ENCODE results near the gene RAD23B. TPM values are rescaled to one million over a fixed set of nuclear protein-coding genes. Genes with fewer than 3 reads are reported as not detected.
A peak's percentile ranks its signal among the peaks of the same experiment; 100 is the strongest.

Gene RAD23B
- total RNA-seq, 4 donors from 2014 or later, result 64.4 to 110 (median 88.1) TPM

DNA sequence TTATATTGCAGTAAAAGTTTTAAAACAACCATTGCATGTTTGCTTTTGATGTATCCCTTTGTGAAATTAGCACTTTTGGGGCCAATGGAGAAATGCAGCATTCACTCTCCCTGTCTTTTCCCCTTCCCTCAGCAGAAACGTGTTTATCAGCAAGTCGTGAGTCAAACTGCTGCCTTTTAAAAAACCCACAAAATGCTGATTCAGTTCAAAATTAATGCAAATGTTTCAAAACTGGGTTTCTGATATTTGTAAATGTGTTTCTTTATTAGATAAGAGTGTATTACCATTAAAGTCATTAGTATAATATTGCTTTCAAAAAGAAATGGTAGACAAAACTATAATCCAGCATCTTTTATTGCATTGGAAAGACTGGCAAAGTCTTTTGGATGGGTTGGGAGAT lies 47.3 kb downstream of the RAD23B start:
- Histone ChIP-seq H3K4me1 (peaks cover 0 to 4% (median 0%) of the 10 kb centered on the region in 4 donors), H3K27me3 (no peaks in the 10 kb centered on the region), H3K9me3 (peaks cover 0 to 5% (median 0%) of the 10 kb centered on the region in 4 donors), H3K36me3 (peaks cover 19 to 79% (median 57%) of the 10 kb centered on the region in 4 donors), H3K27ac (replicated peaks in 1 of 4) (no peak overlapping the region), H3K4me3 (no peak overlapping the region)
- WGBS, result 75% methylated on average over 2 of the region's 2 CpGs
- DNase-seq (ENCODE audit: extremely low spot score), result no peak
- TF ChIP-seq, protein P1, sequence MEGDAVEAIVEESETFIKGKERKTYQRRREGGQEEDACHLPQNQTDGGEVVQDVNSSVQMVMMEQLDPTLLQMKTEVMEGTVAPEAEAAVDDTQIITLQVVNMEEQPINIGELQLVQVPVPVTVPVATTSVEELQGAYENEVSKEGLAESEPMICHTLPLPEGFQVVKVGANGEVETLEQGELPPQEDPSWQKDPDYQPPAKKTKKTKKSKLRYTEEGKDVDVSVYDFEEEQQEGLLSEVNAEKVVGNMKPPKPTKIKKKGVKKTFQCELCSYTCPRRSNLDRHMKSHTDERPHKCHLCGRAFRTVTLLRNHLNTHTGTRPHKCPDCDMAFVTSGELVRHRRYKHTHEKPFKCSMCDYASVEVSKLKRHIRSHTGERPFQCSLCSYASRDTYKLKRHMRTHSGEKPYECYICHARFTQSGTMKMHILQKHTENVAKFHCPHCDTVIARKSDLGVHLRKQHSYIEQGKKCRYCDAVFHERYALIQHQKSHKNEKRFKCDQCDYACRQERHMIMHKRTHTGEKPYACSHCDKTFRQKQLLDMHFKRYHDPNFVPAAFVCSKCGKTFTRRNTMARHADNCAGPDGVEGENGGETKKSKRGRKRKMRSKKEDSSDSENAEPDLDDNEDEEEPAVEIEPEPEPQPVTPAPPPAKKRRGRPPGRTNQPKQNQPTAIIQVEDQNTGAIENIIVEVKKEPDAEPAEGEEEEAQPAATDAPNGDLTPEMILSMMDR (IDR thresholded peaks at IDR 0.05), result no peak
- no peak for TF ChIP-seq POLR2A (IDR thresholded peaks at IDR 0.05; ENCODE audit: low read depth)
- TF ChIP-seq POLR2AphosphoS5 (IDR thresholded peaks at IDR 0.05), result no peak
- no peak for TF ChIP-seq EP300 (IDR thresholded peaks at IDR 0.05)
- intact Hi-C loops (cut with DNase I), result no loop called here

DNA sequence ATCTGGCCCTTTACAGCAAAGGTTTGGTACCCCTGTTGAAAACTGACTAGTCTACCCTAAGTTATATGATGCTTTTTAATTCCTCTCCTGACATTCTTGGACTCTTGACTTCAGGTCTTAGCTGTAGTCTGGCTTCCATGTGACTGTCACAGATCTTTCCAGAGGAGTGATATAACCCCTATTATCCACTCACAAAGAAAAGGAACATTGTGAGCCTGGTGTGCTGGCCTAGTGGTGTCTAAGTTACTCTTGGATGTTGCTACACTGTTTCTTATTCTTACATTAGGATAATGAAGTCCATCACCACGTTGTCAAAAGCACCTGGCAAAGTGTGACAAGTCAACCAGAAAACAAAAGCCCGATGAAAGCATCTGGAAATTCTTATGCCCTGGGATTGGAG lies 49.8 kb downstream of the RAD23B start:
- intact Hi-C loops (cut with DNase I), result no loop called here
- 90% methylated on average over 2 of the region's 2 CpGs for WGBS

DNA sequence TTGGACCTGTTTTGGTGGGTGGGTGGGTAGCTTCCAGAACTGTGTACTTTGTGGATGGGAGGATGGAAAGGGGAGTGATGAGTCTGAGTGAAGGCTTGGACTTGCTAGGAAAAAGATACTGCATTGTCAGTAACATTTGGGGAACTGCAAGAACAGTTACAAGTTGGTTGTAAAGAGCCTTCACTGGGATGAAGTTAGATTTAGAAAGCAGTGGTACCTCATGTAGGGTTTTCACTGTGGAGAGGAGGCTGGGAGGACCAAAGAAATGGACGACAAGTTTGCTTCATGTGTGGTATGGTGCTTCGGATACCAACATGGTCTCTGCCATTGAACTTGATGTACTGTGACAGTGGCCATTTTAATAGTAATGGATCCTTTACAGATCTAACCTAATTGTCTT lies 50.3 kb downstream of the RAD23B start:
- Histone ChIP-seq H3K9me3 (no peaks in the 10 kb centered on the region), H3K27me3 (no peaks in the 10 kb centered on the region), H3K36me3 (peaks cover 19 to 71% (median 49%) of the 10 kb centered on the region in 4 donors), H3K4me1 (peaks cover 8 to 15% (median 12%) of the 10 kb centered on the region in 4 donors), H3K27ac (replicated peaks in 1 of 4) (no peak overlapping the region), H3K4me3 (no peak overlapping the region)
- 100% methylated on average over 2 of the region's 2 CpGs for WGBS
- no peak for DNase-seq (ENCODE audit: extremely low spot score)
- intact Hi-C loops (cut with DNase I), result no loop called here
- TF ChIP-seq POLR2AphosphoS5 (IDR thresholded peaks at IDR 0.05), result peak in 1 of 2 donors; percentile 19
- TF ChIP-seq, protein P1 (IDR thresholded peaks at IDR 0.05), result no peak
- TF ChIP-seq POLR2A (IDR thresholded peaks at IDR 0.05; ENCODE audit: low read depth), result no peak
- TF ChIP-seq EP300 (IDR thresholded peaks at IDR 0.05), result no peak

More for the DNA sequence above, 49.8 kb downstream of the RAD23B start:
- Histone ChIP-seq H3K27me3 (no peaks in the 10 kb centered on the region), H3K4me1 (peaks cover 3 to 13% (median 8%) of the 10 kb centered on the region in 4 donors), H3K27ac (replicated peaks in 1 of 4) (no peak overlapping the region), H3K4me3 (no peak overlapping the region), H3K9me3 (no peaks in the 10 kb centered on the region), H3K36me3 (peaks cover 19 to 74% (median 49%) of the 10 kb centered on the region in 4 donors)
- TF ChIP-seq, protein P1 (IDR thresholded peaks at IDR 0.05), result no peak
- no peak for TF ChIP-seq POLR2A (IDR thresholded peaks at IDR 0.05; ENCODE audit: low read depth)
- TF ChIP-seq POLR2AphosphoS5 (IDR thresholded peaks at IDR 0.05), result no peak
- no peak for TF ChIP-seq EP300 (IDR thresholded peaks at IDR 0.05)
- no peak for DNase-seq (ENCODE audit: extremely low spot score)

DNA sequence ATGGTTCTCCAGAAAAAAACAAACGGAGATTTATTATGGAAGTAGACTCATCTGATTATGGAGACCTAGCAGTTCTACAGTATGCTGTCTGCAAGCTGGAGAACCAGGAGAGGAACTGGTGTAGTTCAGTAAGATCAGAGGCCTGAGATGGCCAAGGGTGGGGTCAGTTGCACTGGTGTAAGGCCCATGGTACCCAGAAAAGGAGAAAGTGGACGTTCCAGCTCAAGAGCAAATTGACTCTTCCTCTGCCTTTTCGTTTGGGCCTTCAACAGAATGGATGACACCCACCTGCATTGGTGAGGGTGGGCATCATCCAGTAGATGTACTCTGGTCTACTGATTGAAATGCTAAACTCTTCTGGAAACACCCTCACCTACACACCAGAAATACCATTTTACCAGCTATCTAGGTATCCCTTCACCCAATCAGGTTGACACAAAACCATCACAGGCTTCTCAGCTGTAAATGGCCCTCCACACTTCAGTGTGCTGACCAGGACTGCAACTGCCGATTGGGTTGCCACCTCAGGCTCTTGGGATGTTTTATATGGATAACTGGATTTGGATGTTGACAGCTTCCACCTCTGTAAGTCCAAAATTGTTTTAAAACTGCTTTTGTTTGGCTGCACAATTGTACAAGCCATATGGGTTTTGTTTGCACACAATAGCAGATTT lies 51.2 kb downstream of the RAD23B start:
- no peak for DNase-seq (ENCODE audit: extremely low spot score)
- intact Hi-C loops (cut with DNase I), result no loop called here
- no peak overlapping the region for H3K27ac ChIP-seq (replicated peaks in 1 of 4)
- no peaks in the 10 kb centered on the region for H3K9me3 ChIP-seq
- H3K36me3 ChIP-seq, result peaks cover 19 to 71% (median 50%) of the 10 kb centered on the region in 4 donors
- H3K4me1 ChIP-seq, result peaks cover 13 to 20% (median 17%) of the 10 kb centered on the region in 4 donors
- WGBS, result 100% methylated on average over 4 of the region's 4 CpGs
- no peaks in the 10 kb centered on the region for H3K27me3 ChIP-seq
- H3K4me3 ChIP-seq, result no peak overlapping the region
- TF ChIP-seq EP300 (IDR thresholded peaks at IDR 0.05) (no peak), POLR2A (IDR thresholded peaks at IDR 0.05; ENCODE audit: low read depth) (no peak), POLR2AphosphoS5 (IDR thresholded peaks at IDR 0.05) (no peak)
- TF ChIP-seq, protein P1 (IDR thresholded peaks at IDR 0.05), result no peak
